Gastrocnemius medialis (tissue), 4 donors: Measurements from ENCODE around the gene KIF26B.

Experiments used
- CTCF ChIP-seq, 5 experiments: fragments of 450-650 bp in 3 of 5; fragments of 200-600 bp in 2 of 5; sonication (generic) in 2 of 5; IDR thresholded peaks in 4 of 5; conservative IDR thresholded peaks in 1 of 5; 1 replicate in 4 of 5; 2 replicates in 1 of 5; pipeline ENCODE4 v1.5.1; 2016 to 2019; ENCODE audit warnings: antibody characterized with exemption in 5 of 5, mild to moderate bottlenecking in 3 of 5, moderate library complexity in 3 of 5
- POLR2A ChIP-seq, 2 donors: fragments of 450-650 bp; IDR thresholded peaks; one replicate each; pipeline ENCODE4 v1.6.1; 2017; ENCODE audit warnings: antibody characterized with exemption in 2 of 2, mild to moderate bottlenecking in 2 of 2, moderate library complexity in 2 of 2

- no peak for TF ChIP-seq CTCF (IDR thresholded peaks at IDR 0.05 in 4 of 5, conservative IDR thresholded peaks at IDR 0.05 in 1 of 5)
- no peak for TF ChIP-seq POLR2A (IDR thresholded peaks at IDR 0.05)
Observed at GRCh38 chr1:245622332-245623014, 467.7 kb downstream of the KIF26B start.
